ENCODE data around the gene PPTC7.

Gene PPTC7

GRCh38 chr12:110556705-110557104 is 26.4 kb downstream of the PPTC7 start:
- no peak for TF ChIP-seq TEAD4 (IDR thresholded peaks at IDR 0.05)
- no peak for TF ChIP-seq USF1 (IDR thresholded peaks at IDR 0.05)
- TF ChIP-seq EGR1 (IDR thresholded peaks at IDR 0.05): no peak
- TF ChIP-seq, protein P1, sequence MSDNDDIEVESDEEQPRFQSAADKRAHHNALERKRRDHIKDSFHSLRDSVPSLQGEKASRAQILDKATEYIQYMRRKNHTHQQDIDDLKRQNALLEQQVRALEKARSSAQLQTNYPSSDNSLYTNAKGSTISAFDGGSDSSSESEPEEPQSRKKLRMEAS (IDR thresholded peaks at IDR 0.05): no peak
- TF ChIP-seq YY1 (IDR thresholded peaks at IDR 0.05; ENCODE audit: low read depth): no peak
- TF ChIP-seq CREB1 (IDR thresholded peaks at IDR 0.05; ENCODE audit: low read depth): no peak

GRCh38 chr12:110555577-110556406 is 27.3 kb downstream of the PPTC7 start:
- TF ChIP-seq CREB1 (IDR thresholded peaks at IDR 0.05; ENCODE audit: low read depth) (no peak), CEBPB (IDR thresholded peaks at IDR 0.05) (no peak), YY1 (IDR thresholded peaks at IDR 0.05; ENCODE audit: low read depth) (no peak), TEAD4 (IDR thresholded peaks at IDR 0.05) (no peak), FOXM1 (IDR thresholded peaks at IDR 0.05; ENCODE audit: borderline replicate concordance, low read depth) (no peak), TCF12 (IDR thresholded peaks at IDR 0.05; ENCODE audit: low read depth) (no peak), REST (IDR thresholded peaks at IDR 0.05; ENCODE audit: low read depth) (no peak), EP300 (IDR thresholded peaks at IDR 0.05; ENCODE audit: borderline replicate concordance) (no peak), EGR1 (IDR thresholded peaks at IDR 0.05) (no peak), TAF1 (IDR thresholded peaks at IDR 0.05; ENCODE audit: low read depth) (no peak), ZBTB7A (IDR thresholded peaks at IDR 0.05; ENCODE audit: low read depth) (no peak), NFIC (IDR thresholded peaks at IDR 0.05) (no peak), RAD21 (IDR thresholded peaks at IDR 0.05; ENCODE audit: low read depth) (no peak), USF1 (IDR thresholded peaks at IDR 0.05) (no peak)
- TF ChIP-seq, protein P1 (IDR thresholded peaks at IDR 0.05): no peak

DNA sequence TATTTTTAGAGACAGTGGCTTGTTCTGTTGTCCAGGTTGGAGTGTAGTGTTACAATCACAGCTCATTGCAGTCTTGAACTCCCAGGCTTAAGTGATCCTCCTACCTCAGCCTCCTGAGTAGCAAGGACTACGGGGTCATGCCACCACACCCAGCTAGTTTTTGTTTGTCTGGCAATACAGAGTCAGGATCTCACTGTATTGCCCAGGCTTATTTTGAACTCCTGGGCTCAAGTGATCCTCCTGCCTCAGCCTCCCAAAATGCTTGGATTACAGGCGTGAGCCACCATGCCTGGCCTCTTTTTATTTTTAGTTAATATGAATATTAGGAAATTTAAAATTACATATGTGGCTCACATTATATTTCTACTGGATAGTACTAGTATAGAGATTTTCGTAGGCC is 28.9 kb downstream of the PPTC7 start:
- TF ChIP-seq NFIC (IDR thresholded peaks at IDR 0.05) (no peak), CEBPB (IDR thresholded peaks at IDR 0.05) (no peak), EGR1 (IDR thresholded peaks at IDR 0.05) (no peak), EP300 (IDR thresholded peaks at IDR 0.05; ENCODE audit: borderline replicate concordance) (no peak), TCF12 (IDR thresholded peaks at IDR 0.05; ENCODE audit: low read depth) (no peak), CREB1 (IDR thresholded peaks at IDR 0.05; ENCODE audit: low read depth) (no peak), REST (IDR thresholded peaks at IDR 0.05; ENCODE audit: low read depth) (no peak), TAF1 (IDR thresholded peaks at IDR 0.05; ENCODE audit: low read depth) (no peak), RAD21 (IDR thresholded peaks at IDR 0.05; ENCODE audit: low read depth) (no peak), YY1 (IDR thresholded peaks at IDR 0.05; ENCODE audit: low read depth) (no peak)

- TF ChIP-seq YY1 (IDR thresholded peaks at IDR 0.05; ENCODE audit: low read depth) (no peak), ZBTB7A (IDR thresholded peaks at IDR 0.05; ENCODE audit: low read depth) (no peak), FOXM1 (IDR thresholded peaks at IDR 0.05; ENCODE audit: borderline replicate concordance, low read depth) (no peak), CREB1 (IDR thresholded peaks at IDR 0.05; ENCODE audit: low read depth) (no peak), REST (IDR thresholded peaks at IDR 0.05; ENCODE audit: low read depth) (no peak), RAD21 (IDR thresholded peaks at IDR 0.05; ENCODE audit: low read depth) (no peak), CEBPB (IDR thresholded peaks at IDR 0.05) (0 out of 2 replicates have a peak, but pooled peaks have one; percentile 25)
- TF ChIP-seq, protein P1 (IDR thresholded peaks at IDR 0.05): no peak
Measured at GRCh38 chr12:110550981-110551380, 32.1 kb downstream of the PPTC7 start.

Data from Ishikawa (cell line).